Choroid plexus epithelial cell (primary cell): ENCODE results near the gene CDK17.

Experiments
- DNase-seq: peaks from one replicate; pipeline ENCODE4 v3.0.0-alpha.2; 2010; ENCODE audit warnings: low read depth
- H3K4me3 ChIP-seq: 2 replicates; pipeline ENCODE4 v1.5.1; 2011; ENCODE audit warnings: low read depth, mild to moderate bottlenecking, control low read depth, low read length, moderate library complexity
- TF ChIP-seq, protein P1 (sequence below): conservative IDR thresholded peaks from 2 replicates; pipeline ENCODE4 v1.5.1; 2011; ENCODE audit warnings: low read depth, mild to moderate bottlenecking, control low read depth, inconsistent platforms, low read length, moderate library complexity

CDK17 gene

DNA sequence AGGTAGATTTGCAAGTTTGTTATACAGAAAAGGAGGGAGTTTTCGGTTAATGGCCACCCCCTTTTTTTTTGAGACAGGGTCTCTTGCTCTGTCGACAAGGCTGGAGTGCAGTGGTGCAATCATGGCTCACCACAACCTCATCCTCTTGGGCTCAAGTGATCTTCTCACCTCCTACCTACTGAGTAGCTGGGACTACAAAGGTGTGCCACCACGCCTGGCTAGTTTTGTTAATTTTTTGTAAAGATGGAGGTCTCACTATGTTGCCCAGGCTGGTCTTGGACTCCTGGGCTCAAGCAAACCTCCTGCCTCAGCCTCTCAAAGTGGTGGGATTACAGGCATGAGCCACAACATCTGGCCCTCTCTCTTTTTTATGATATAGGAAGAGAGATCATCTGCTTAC, 94.6 kb downstream of the CDK17 start:
- DNase-seq: no peak
- TF ChIP-seq, protein P1, sequence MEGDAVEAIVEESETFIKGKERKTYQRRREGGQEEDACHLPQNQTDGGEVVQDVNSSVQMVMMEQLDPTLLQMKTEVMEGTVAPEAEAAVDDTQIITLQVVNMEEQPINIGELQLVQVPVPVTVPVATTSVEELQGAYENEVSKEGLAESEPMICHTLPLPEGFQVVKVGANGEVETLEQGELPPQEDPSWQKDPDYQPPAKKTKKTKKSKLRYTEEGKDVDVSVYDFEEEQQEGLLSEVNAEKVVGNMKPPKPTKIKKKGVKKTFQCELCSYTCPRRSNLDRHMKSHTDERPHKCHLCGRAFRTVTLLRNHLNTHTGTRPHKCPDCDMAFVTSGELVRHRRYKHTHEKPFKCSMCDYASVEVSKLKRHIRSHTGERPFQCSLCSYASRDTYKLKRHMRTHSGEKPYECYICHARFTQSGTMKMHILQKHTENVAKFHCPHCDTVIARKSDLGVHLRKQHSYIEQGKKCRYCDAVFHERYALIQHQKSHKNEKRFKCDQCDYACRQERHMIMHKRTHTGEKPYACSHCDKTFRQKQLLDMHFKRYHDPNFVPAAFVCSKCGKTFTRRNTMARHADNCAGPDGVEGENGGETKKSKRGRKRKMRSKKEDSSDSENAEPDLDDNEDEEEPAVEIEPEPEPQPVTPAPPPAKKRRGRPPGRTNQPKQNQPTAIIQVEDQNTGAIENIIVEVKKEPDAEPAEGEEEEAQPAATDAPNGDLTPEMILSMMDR: no peak
- H3K4me3 ChIP-seq: no peak overlapping the region

DNA sequence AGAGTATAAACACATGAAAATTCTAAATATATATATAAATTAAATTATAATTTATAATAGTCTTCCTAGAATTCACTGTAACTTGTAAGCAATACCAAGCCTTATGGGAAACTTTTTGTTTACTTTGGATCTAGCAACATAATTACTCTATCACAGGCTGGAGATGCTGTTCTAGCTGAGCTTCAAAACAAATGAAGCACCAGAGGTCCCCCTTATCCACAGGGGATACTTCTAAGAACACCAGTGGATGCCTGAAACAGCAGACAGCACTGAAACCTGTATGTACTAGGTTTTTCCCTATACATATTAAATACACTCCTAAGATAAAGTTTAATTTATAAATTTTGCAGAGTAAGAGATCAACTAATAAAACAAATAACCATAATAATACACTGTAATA, 96.6 kb downstream of the CDK17 start:
- TF ChIP-seq, protein P1: peak; percentile 18
- H3K4me3 ChIP-seq: no peak overlapping the region
- peak; percentile 62 for DNase-seq

DNA sequence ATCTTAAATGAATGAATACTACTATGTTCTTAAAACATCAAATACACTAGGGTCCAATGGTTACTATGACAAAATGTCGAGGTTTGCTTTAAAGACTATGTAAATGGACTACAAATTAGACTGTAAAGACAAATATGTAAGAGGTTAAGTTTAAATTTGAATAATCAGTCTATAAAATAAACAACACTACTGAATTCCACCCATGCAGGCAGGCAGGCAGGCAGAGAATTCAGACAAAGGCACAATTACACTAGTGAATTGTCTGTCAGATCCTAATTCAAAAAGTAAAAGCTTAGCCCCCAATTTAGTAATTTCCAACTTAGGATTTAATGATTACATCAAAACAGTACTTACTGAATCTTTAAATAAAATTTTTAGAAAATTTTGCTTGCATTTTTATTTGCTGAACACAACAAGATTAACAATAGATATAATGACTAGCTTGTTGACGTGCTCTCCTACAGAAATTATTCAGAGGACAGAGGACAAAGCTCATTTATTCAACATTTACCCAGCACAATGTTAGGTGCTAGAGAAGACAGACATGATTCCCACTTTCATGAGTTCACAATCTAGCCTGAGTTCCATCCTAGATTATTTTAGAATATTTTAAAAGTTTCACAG, 97.4 kb downstream of the CDK17 start:
- TF ChIP-seq, protein P1: no peak
- no peak overlapping the region for H3K4me3 ChIP-seq
- DNase-seq: no peak

DNA sequence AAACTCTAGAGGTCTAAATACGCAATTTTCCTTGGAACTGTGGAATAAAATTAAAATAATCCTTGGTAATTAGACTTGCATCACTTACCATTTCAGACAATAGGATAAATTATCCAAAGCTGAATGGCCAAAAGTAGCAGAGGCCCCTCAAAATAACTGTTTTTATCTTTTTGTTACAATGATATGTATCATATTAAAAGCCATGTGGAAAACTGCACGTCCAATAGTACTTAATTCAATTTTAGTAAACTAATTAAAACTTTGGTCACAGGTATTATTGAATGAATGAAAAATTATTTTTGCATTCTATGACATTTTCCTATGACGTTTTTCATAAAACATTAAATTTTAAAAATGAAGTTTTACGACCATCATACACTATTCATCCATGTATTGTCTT, 98.5 kb downstream of the CDK17 start:
- TF ChIP-seq, protein P1: no peak
- no peak for DNase-seq
- no peak overlapping the region for H3K4me3 ChIP-seq

DNA sequence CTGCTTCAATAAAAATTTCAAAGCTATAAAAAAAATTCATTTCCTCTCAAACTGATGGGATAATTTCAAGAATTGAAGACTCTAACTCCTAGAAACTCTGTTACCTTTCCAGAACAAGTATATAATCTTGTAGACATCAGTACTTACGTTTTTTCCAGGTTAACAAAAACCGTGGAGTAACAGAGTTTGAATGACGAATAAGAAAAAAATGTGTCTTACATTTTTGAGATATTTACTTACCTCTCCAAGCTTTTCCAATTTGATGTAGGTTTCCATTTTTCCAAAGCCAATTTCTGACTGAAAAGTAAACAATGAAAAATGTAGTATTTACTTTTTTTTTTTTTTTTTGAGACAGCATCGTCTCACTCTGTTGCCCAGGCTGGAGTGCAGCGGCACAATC, 100.2 kb downstream of the CDK17 start:
- TF ChIP-seq, protein P1: no peak
- no peak for DNase-seq
- no peak overlapping the region for H3K4me3 ChIP-seq

DNA sequence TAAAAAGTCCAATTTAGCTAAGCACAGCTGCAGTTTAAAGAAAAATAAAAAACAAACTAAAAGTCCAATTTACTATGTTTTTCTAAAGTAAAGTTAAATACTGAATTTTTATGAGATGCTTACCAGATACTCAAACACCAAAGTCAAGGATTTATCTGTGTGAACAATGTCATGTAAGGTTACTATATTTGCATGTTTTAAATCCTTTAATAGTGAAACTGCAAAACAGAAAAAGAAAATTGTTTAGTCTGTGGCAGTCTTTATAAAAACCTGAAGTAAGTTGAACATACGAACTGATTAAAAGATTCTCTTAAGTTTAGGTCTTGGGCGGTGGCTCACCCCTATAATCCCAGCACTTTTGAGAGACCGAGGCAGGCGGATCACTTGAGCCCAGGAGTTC, 102.7 kb downstream of the CDK17 start:
- H3K4me3 ChIP-seq: no peak overlapping the region
- no peak for DNase-seq
- TF ChIP-seq, protein P1: no peak

DNA sequence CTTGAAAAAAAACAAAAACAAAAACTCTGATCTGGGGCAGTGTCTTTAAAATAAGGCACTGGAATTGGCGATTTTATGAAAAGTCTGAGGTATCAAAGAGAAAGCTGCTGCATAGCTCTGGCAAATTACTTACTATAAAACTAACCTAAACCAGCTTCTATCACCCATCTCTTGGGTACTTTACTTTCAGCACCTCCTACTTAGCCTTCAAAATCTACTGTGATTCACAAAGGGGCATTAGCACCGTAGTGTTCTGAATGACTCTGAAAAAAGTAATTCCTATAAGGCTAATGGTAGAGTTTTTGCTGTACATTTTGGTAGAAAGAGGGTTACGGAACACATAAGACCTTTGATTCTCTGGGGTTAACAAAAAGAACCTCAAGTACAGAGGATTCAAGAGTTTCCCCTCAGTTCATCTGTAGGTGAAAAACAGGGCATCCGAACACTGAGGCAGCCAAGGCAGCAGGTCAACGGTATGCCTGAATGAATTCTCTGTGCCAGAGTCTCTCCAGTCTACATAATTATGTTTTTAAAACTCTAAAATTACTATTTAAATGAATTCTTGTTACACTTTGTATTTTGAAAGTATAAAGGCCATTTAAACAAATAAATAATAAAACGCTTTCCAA, 104.6 kb downstream of the CDK17 start:
- no peak overlapping the region for H3K4me3 ChIP-seq
- TF ChIP-seq, protein P1: no peak
- DNase-seq: no peak
